Measurements from ENCODE around the gene ACOT7. TPM values are rescaled to one million over a fixed set of nuclear protein-coding genes. Genes with fewer than 3 reads are reported as not detected.

The ACOT7 gene
- total RNA-seq, 2 experiments from 2014 or later: 23.4 to 53.6 TPM

DNA sequence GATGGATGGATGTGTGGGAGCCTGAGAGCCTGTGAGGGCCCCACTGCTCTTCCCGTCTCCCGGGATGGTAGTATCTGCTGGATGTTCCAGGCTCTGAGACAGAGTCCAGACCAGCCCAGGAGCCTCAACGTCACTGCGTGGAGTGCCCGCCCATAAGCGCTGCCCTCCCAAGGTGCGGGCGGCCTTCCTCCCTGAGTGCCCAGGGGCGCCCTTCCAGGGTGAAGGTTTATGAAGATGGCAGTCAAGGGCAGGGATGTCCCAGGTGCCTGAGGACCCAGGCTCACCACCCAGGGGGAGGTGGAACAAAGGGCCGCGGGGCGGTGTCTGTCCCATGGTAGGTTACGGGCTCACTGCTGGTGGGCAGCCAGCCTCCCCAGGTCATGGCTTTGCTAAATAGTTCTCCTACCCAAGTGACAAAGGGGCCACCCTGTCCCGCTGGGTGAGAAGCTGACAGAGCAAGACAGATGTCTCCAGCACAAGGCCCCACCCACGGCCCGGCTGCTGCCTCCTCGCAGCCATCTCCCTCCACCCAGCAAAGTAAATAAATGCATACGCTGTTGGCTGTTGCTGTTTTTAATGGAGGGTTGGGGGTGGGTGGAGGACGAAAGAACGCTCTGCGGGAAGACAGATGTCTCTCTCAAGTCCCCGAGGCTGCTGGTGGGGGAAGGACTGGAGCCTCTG is 123.7 kb downstream of the ACOT7 start:
- TF ChIP-seq CTCF (conservative IDR thresholded peaks at IDR 0.05; ENCODE audit: low read length): no peak
- TF ChIP-seq EZH2phosphoT487 (IDR thresholded peaks at IDR 0.05; ENCODE audit: borderline replicate concordance, low read depth, low read length): no peak
- Histone ChIP-seq H2AFZ (ENCODE audit: low read length) (no peak overlapping the region), H3K4me1 (ENCODE audit: insufficient read depth, low read length, poor library complexity, severe bottlenecking) (no peaks in the 10 kb centered on the region), H3K27ac (ENCODE audit: low read depth, low read length, poor library complexity, severe bottlenecking) (no peak overlapping the region), H3K36me3 (ENCODE audit: insufficient read depth, low read length) (no peaks in the 10 kb centered on the region), H3K4me2 (ENCODE audit: low read length) (no peak overlapping the region), H3K79me2 (ENCODE audit: insufficient read depth, low read depth, low read length) (no peaks in the 10 kb centered on the region), H3K9me3 (ENCODE audit: low read length) (no peaks in the 10 kb centered on the region), H4K20me1 (ENCODE audit: insufficient read depth, low read length) (no peaks in the 10 kb centered on the region), H3K9me2 (ENCODE audit: insufficient read depth, low read length) (no peaks in the 10 kb centered on the region), H3K4me3 (ENCODE audit: low read depth, low read length, poor library complexity, severe bottlenecking) (no peak overlapping the region)
- ChIA-PET POLR2A (no interaction called here), CTCF (ENCODE audit: unreplicated experiment) (no interaction called here)
- no peak for DNase-seq (ENCODE audit: low spot score)
- intact Hi-C loops (cut with micrococcal nuclease; ENCODE audit: unreplicated experiment): no loop called here
- BruUV-seq (replicated peaks): no TSS peak

DNA sequence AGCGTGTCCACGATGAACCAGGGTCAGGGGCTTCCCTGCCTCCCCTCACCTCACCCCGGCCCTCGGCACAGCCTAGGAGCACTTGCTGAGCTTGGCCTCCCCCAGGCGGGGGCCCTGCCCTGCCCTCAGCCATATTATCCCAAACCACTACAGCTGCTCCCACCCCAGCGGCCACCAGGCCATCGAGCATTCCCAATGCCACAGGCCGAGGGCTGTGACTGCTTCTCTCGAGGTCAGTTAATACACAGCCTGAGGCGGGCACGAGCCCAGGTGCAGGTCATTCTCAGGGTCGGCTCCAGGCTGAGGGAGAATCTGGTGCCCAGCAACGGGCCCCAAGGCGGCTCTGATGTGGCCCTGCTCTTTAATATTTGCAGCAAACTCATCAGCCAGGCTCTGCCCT is 124.3 kb downstream of the ACOT7 start:
- ChIA-PET CTCF (ENCODE audit: unreplicated experiment) (no interaction called here), POLR2A (no interaction called here)
- Histone ChIP-seq H4K20me1 (ENCODE audit: insufficient read depth, low read length) (no peaks in the 10 kb centered on the region), H3K79me2 (ENCODE audit: insufficient read depth, low read depth, low read length) (no peaks in the 10 kb centered on the region), H3K4me2 (ENCODE audit: low read length) (no peak overlapping the region), H3K4me1 (ENCODE audit: insufficient read depth, low read length, poor library complexity, severe bottlenecking) (no peaks in the 10 kb centered on the region), H3K9me3 (ENCODE audit: low read length) (no peaks in the 10 kb centered on the region), H3K4me3 (ENCODE audit: low read depth, low read length, poor library complexity, severe bottlenecking) (no peak overlapping the region), H3K9me2 (ENCODE audit: insufficient read depth, low read length) (no peaks in the 10 kb centered on the region), H2AFZ (ENCODE audit: low read length) (no peak overlapping the region), H3K27ac (ENCODE audit: low read depth, low read length, poor library complexity, severe bottlenecking) (no peak overlapping the region), H3K36me3 (ENCODE audit: insufficient read depth, low read length) (no peaks in the 10 kb centered on the region)
- no TSS peak for BruUV-seq (replicated peaks)
- TF ChIP-seq CTCF (conservative IDR thresholded peaks at IDR 0.05; ENCODE audit: low read length): no peak
- TF ChIP-seq EZH2phosphoT487 (IDR thresholded peaks at IDR 0.05; ENCODE audit: borderline replicate concordance, low read depth, low read length): no peak
- intact Hi-C loops (cut with micrococcal nuclease; ENCODE audit: unreplicated experiment): no loop called here
- no peak for DNase-seq (ENCODE audit: low spot score)

- ChIA-PET CTCF (ENCODE audit: unreplicated experiment) (no interaction called here), POLR2A (no interaction called here)
- no peak for DNase-seq (ENCODE audit: low spot score)
- Histone ChIP-seq H3K27ac (ENCODE audit: low read depth, low read length, poor library complexity, severe bottlenecking) (no peak overlapping the region), H3K36me3 (ENCODE audit: insufficient read depth, low read length) (no peaks in the 10 kb centered on the region), H3K9me3 (ENCODE audit: low read length) (no peaks in the 10 kb centered on the region), H3K4me3 (ENCODE audit: low read depth, low read length, poor library complexity, severe bottlenecking) (no peak overlapping the region), H2AFZ (ENCODE audit: low read length) (no peak overlapping the region), H3K9me2 (ENCODE audit: insufficient read depth, low read length) (no peaks in the 10 kb centered on the region), H4K20me1 (ENCODE audit: insufficient read depth, low read length) (no peaks in the 10 kb centered on the region), H3K79me2 (ENCODE audit: insufficient read depth, low read depth, low read length) (no peaks in the 10 kb centered on the region), H3K4me1 (ENCODE audit: insufficient read depth, low read length, poor library complexity, severe bottlenecking) (no peaks in the 10 kb centered on the region), H3K4me2 (ENCODE audit: low read length) (no peak overlapping the region)
- no TSS peak for BruUV-seq (replicated peaks)
- intact Hi-C loops (cut with micrococcal nuclease; ENCODE audit: unreplicated experiment): no loop called here
- TF ChIP-seq EZH2phosphoT487 (IDR thresholded peaks at IDR 0.05; ENCODE audit: borderline replicate concordance, low read depth, low read length): no peak
- no peak for TF ChIP-seq CTCF (conservative IDR thresholded peaks at IDR 0.05; ENCODE audit: low read length)
Measured at GRCh38 chr1:6268415-6268814, 125.2 kb downstream of the ACOT7 start.

All from OCI-LY7 (cell line).